SU-DHL-6 (cell line): ENCODE results near the gene TP63.

Source experiments
- CTCF ChIP-seq: fragments of 200-600 bp; sonication (generic); IDR thresholded peaks from one replicate; pipeline ENCODE4 v1.5.1; 2017; ENCODE audit warnings: antibody characterized with exemption, mild to moderate bottlenecking, low read length, moderate library complexity; ENCODE audit not compliant: insufficient read depth, poor library complexity, severe bottlenecking
- EZH2phosphoT487 ChIP-seq: fragments of 200-600 bp; sonication (generic), shearing (Covaris generic); conservative IDR thresholded peaks from 2 replicates; pipeline ENCODE4 v1.6.1; 2018; ENCODE audit warnings: mild to moderate bottlenecking, antibody characterized with exemption, low read length, moderate library complexity, mixed read lengths

DNA sequence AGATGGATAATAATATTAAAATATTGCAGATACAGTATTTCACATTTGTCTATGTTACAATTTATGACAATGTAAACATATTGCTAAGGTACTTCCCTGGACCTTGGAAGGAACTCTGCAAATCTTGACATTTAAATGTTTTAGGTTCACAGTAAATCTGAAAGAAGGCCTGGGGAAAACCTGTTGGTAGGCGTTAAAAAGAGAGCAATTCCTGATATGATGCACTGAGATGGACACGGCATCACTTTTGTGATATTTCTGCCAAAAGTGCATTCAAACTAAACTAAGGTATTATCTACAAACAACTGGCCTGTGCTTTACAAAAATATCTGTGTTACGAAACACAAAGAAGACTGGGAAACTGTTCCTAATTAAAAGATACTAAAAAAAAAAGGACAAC lies 6.1 kb upstream of the TP63 start:
- no peak for TF ChIP-seq CTCF
- TF ChIP-seq EZH2phosphoT487: no peak
